Stomach smooth muscle (tissue), 2 donors: Measurements from ENCODE around the gene RBM47.

Experiments used
- H3K27ac ChIP-seq: one replicate; pipeline ENCODE4 v1.7.0; 2013; ENCODE audit warnings: mild to moderate bottlenecking, low read length, inconsistent platforms
- H3K27me3 ChIP-seq, 2 donors: one replicate each; pipeline ENCODE4 v1.7.0; 2013; ENCODE audit warnings: low read length in 2 of 2; ENCODE audit not compliant: insufficient read depth in 2 of 2, control insufficient read depth in 1 of 2
- H3K36me3 ChIP-seq, 2 donors: one replicate each; pipeline ENCODE4 v1.7.0; 2013; ENCODE audit warnings: low read length in 2 of 2; ENCODE audit not compliant: control insufficient read depth in 2 of 2, insufficient read depth in 2 of 2
- H3K4me1 ChIP-seq: one replicate; pipeline ENCODE4 v1.7.0; 2013; ENCODE audit warnings: low read length; ENCODE audit not compliant: control insufficient read depth, insufficient read depth
- H3K4me3 ChIP-seq, 2 donors: one replicate each; pipeline ENCODE4 v1.7.0; 2013; ENCODE audit warnings: low read length in 2 of 2
- H3K9ac ChIP-seq, 2 donors: one replicate each; pipeline ENCODE4 v1.7.0; 2013; ENCODE audit warnings: low read length in 2 of 2, mild to moderate bottlenecking in 1 of 2
- H3K9me3 ChIP-seq, 2 donors: one replicate each; pipeline ENCODE4 v1.7.0; 2013; ENCODE audit warnings: low read length in 2 of 2; ENCODE audit not compliant: control insufficient read depth in 2 of 2
- donor health status: healthy.
- donor health status: Pancreatic carcinoma.

RBM47 gene

DNA sequence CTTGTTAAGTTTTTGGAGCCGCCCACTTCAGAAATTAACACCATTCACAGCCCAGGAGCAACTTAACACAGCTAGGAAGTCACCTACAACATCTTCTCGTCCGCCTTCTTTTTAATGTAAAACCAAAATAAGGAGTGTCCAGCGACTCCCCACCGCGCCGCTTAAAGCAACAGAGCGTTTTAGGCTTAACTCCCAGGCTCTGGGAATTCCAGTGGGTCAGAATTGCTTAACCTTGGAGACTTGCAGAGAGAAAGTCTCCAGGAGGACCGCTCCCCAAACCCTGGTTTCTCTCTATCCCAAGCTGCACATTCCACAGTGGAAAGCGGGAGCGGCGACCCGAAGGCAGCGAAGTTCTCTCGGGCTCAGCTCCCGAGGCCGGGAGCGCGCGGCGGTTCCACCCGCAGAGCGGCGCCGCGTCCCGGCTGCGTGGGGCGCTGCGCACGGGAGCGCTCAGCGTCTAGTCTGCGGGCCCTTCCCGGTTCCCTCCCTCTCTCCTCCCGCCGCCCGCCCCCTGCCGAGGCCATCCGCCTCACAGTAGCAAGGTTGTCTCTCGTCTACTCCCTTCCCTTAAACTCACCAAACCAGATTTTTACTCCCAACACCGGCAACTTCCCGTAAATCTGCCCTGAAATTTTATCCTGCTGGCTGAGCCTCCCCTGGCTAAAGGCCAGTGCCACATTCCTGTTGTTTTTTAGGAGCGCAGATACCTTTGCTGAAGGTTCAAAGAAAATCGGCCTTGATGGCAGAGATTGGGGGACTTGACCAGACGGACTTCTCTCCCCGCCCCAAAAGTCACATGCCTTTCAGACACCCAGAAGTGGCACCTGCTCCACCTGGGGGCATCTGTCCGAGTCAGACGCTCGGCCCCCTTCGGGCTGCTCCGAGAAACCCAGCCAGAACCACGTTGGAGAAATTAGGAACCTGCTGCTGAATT lies at the start of gene RBM47:
Gene RBM47, minus strand, starts transcription at position 464 of the 934 bp plus-strand sequence. CDS start 190,971 bp downstream, outside the sequence.
- peak within 1 kb of the TSS; percentile 51 to 62 for H3K9ac ChIP-seq
- peak within 1 kb of the TSS; percentile 71 to 76 for H3K4me3 ChIP-seq
- H3K9me3 ChIP-seq, result no peaks in the 10 kb centered on the region
- H3K36me3 ChIP-seq, result no peaks in the 10 kb centered on the region
- H3K4me1 ChIP-seq, result peaks cover 4% of the 10 kb centered on the region
- H3K27ac ChIP-seq, result peak within 1 kb of the TSS; percentile 18
- H3K27me3 ChIP-seq, result peaks cover 0 to 4% of the 10 kb centered on the region in 2 donors

DNA sequence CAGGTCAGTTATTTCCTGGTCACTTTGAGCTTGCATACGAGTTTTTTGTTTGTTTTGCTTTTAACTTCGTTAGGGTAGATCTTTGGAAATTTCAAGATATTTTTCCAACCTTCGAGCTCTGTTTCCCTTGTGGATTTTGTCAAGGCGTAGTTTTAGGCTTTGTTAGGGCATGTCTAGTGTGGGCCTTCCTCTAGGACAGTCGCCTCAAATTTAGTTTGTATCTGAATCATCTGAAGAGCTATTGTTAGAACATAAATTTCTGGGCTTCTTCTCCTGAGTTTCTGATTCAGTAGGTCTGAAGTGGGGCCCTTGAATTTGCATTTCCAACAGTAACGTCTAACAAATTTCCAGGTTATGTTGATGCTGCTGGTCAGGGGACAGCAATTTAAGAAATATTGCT lies 48.8 kb upstream of the RBM47 start:
- no peaks in the 10 kb centered on the region for H3K36me3 ChIP-seq
- H3K27me3 ChIP-seq, result no peaks in the 10 kb centered on the region
- no peak overlapping the region for H3K4me3 ChIP-seq
- no peak overlapping the region for H3K27ac ChIP-seq
- no peaks in the 10 kb centered on the region for H3K4me1 ChIP-seq
- H3K9me3 ChIP-seq, result no peaks in the 10 kb centered on the region
- H3K9ac ChIP-seq, result no peak overlapping the region

DNA sequence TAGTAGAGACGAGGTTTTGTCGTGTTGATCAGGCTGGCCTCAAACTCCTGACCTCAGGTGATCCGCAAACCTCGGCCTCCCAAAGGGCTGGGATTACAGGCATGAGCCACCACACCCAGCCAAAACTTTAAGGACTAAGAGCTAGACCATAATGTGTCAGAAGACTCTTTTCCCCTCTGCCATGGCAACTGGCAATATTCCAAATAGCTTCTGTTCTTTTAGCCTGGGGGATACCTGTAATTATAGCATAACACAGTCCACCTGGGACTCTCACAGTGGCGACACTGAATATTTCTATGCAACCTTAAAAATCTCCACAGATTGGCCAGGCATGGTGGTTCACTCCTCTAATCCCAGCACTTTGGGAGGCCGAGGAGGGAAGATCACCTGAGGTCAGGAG lies 45.5 kb upstream of the RBM47 start:
- Histone ChIP-seq H3K9ac (no peak overlapping the region), H3K4me1 (no peaks in the 10 kb centered on the region), H3K9me3 (no peaks in the 10 kb centered on the region), H3K27me3 (no peaks in the 10 kb centered on the region), H3K36me3 (no peaks in the 10 kb centered on the region), H3K27ac (no peak overlapping the region), H3K4me3 (no peak overlapping the region)

DNA sequence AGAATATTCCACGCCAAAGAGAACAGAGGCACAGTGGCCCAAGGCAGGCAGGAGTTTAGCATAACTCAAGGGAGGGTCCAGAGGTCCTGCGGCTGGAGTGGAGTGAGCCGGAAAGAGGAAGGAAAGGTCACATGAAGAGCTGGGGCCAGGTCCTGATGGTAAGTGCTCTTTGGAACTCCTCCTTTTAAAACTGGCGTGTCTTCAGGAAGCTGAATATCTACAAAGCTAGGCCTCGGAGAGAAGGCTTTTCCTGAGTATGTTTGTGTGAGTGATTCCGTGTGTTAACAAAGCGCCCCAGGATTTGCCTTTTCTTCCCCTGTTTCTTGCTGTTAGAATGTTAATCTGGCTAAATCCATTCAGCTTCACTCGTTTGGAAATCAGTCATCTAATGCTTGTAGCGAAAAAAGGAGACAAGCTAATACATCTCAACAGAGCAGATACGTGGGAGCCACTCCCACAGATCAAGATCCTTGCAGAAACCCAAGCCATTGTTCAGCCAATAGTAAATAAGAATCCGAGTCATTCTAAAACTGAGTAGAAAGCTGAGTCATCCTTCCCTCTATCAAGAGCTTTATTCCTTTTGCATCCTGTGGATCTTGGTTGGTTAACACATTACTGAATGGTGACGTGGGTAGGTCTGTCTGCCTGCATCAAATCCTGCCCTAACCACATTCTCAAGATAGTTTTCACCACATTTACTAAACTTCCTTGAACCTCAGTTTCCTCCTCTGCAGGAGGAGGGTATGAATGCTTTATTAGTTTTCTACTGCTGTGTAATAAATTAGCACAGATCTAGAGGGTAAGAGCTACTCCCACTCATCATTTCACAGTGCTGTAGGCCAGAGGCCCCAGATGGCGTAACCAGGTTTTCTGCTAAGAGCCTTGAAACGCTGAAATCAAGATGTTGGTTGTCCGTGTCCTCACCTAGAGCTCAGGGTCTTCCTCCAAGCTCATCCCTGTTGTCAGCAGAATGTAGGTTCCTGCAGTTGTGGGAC lies 43.2 kb upstream of the RBM47 start:
- Histone ChIP-seq H3K4me3 (no peak overlapping the region), H3K4me1 (no peaks in the 10 kb centered on the region), H3K36me3 (no peaks in the 10 kb centered on the region), H3K9ac (no peak overlapping the region), H3K27me3 (no peaks in the 10 kb centered on the region), H3K27ac (no peak overlapping the region), H3K9me3 (no peaks in the 10 kb centered on the region)

DNA sequence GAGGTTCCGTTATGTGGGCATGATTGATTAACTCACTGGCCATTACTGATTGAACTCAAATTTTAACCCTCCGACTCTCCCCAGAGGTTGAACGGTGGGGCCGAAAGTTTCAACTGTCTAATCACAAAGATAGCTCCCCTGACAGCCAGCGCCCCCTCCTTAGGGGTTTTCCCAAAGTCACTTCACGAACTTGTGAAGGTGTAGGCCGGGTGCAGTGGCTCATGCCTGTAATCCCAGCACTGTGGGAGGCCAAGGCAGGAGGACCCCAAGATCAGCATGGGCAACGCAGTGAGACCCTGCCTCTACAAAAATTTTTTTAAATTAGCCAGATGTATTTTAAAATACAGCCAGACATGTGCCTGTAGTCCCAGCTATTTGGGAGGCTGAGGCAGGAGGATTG lies 39.8 kb upstream of the RBM47 start:
- no peak overlapping the region for H3K9ac ChIP-seq
- no peaks in the 10 kb centered on the region for H3K27me3 ChIP-seq
- no peak overlapping the region for H3K4me3 ChIP-seq
- no peak overlapping the region for H3K27ac ChIP-seq
- H3K36me3 ChIP-seq, result no peaks in the 10 kb centered on the region
- H3K4me1 ChIP-seq, result no peaks in the 10 kb centered on the region
- no peaks in the 10 kb centered on the region for H3K9me3 ChIP-seq

DNA sequence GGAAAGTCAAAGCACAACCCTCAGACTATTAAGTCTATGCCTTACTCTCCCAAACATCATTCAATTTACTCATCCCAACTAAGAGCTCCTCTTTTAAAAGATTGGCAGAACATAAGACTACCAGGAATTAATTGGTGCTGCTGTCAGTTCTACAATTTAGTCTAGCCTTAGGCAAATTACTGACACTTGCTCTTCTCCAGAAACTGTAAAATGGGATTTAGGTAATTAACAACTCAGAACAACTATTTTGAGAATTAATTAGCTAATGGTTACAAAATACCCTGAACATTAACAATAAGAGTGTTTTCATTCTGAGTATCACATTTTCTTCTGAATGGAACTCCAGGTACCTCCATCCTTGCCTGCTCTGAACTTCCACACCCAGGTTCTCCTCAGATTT lies 36.2 kb upstream of the RBM47 start:
- Histone ChIP-seq H3K27ac (no peak overlapping the region), H3K9me3 (no peaks in the 10 kb centered on the region), H3K27me3 (no peaks in the 10 kb centered on the region), H3K9ac (no peak overlapping the region), H3K4me1 (no peaks in the 10 kb centered on the region), H3K4me3 (no peak overlapping the region), H3K36me3 (no peaks in the 10 kb centered on the region)

- Histone ChIP-seq H3K27ac (no peak overlapping the region), H3K9me3 (no peaks in the 10 kb centered on the region), H3K36me3 (no peaks in the 10 kb centered on the region), H3K4me1 (no peaks in the 10 kb centered on the region), H3K27me3 (no peaks in the 10 kb centered on the region), H3K4me3 (no peak overlapping the region), H3K9ac (no peak overlapping the region)
Measured at GRCh38 chr4:40662962-40663604, 33.4 kb upstream of the RBM47 start.

DNA sequence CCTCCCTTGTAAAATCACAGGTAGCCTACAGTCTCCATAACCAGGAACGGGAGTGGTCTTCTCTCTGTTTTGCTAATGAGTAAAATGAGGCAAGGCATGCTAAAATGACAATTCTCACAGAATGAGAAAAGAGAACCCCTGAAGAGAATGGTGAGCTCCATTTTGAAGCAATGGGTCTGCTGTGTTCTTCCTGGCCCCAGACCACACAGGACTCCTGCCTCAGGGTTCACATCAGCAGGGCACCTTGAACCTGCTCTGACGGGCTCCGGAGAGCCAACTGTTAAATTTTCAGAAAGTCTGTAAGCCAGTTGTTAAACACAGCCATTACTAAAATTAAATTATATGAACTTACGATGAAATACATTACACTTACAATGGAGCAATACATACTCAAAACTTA lies 32.1 kb upstream of the RBM47 start:
- Histone ChIP-seq H3K27ac (no peak overlapping the region), H3K9ac (no peak overlapping the region), H3K27me3 (no peaks in the 10 kb centered on the region), H3K36me3 (no peaks in the 10 kb centered on the region), H3K4me3 (no peak overlapping the region), H3K4me1 (no peaks in the 10 kb centered on the region), H3K9me3 (no peaks in the 10 kb centered on the region)

GRCh38 chr4:40656201-40656863 lies 26.7 kb upstream of the RBM47 start:
- Histone ChIP-seq H3K27me3 (no peaks in the 10 kb centered on the region), H3K4me3 (no peak overlapping the region)

DNA sequence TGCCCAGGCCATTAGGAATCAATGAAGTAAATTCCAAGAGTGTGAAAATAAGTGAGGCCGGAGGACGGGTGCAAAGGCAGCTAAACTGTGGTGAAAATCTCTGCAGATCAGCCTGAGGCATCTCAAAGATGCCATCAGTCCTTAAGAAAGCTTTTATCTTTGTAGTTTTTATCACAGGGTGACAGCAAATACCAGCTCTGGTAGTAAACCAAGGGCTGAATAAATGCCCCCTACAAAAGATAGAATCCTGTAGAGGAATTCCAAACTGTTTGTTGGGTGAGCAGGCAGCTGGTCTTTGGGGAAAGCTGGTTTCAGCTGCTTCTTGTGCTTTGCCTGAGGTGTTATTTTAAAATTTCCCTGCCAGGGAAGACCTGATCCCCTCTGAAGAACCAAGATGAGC lies 21.6 kb upstream of the RBM47 start:
- Histone ChIP-seq H3K27ac (no peak overlapping the region), H3K9me3 (no peaks in the 10 kb centered on the region), H3K9ac (no peak overlapping the region), H3K27me3 (no peaks in the 10 kb centered on the region), H3K4me3 (no peak overlapping the region), H3K4me1 (no peaks in the 10 kb centered on the region), H3K36me3 (no peaks in the 10 kb centered on the region)

More at GRCh38 chr4:40656201-40656863, 26.7 kb upstream of the RBM47 start:
- H3K27ac ChIP-seq, result no peak overlapping the region
- H3K36me3 ChIP-seq, result no peaks in the 10 kb centered on the region
- no peak overlapping the region for H3K9ac ChIP-seq
- no peaks in the 10 kb centered on the region for H3K9me3 ChIP-seq
- no peaks in the 10 kb centered on the region for H3K4me1 ChIP-seq
